ENCODE measurements around the gene SP3. TPM values are rescaled to one million over a fixed set of nuclear protein-coding genes. Genes with fewer than 3 reads are reported as not detected.
A peak's percentile ranks its signal among the peaks of the same experiment; 100 is the strongest.

SP3 gene
- total and polyA plus RNA-seq, 9 of the 15 experiments (the other 6 are each of a cell fraction or from before 2014, with no cell fraction given): 12.0 to 106 (median 74.9) TPM

DNA sequence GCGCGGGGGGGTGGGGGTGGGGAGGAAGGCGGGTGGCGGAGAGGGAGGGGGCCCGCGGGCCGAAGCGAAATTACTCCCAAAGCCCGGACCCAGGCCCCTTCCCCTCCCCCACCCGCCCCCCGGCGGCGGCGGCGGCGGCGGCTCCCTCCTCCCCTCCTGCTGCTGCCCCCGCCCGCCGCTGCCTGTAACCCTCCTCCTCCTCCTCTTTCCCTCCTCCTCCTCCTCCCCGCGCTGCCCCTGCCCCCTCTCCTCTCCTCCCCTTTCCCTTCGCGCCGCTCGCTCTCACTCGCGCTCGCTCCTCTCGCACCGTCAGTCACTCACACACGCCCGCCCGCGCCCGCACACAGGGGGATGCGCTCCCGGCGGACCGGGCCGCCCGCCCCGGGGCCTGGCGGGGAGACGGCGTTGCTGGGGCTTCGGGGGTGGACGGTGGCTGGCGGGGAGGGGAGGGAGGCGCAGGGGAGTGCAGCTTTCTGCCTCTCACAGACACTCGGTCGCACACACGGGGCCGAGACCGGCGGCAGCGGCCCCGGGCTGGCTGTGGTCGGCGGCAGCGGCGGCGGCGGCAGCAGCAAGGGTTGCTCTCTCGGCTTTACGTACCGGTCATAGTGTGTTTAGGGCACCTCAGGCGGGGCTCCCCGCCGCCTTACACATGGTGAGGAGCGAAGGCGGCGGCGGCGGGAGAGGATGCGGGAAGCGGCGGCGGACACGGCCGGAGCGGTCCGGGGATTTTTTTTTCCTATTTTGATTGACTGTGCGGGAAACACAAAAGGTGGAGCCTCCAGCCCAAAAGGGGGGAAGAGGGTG lies 405 bp downstream of the SP3 start (continued):
- TF ChIP-seq, protein P1, sequence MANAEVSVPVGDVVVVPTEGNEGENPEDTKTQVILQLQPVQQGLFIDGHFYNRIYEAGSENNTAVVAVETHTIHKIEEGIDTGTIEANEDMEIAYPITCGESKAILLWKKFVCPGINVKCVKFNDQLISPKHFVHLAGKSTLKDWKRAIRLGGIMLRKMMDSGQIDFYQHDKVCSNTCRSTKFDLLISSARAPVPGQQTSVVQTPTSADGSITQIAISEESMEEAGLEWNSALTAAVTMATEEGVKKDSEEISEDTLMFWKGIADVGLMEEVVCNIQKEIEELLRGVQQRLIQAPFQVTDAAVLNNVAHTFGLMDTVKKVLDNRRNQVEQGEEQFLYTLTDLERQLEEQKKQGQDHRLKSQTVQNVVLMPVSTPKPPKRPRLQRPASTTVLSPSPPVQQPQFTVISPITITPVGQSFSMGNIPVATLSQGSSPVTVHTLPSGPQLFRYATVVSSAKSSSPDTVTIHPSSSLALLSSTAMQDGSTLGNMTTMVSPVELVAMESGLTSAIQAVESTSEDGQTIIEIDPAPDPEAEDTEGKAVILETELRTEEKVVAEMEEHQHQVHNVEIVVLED (CRISPR knock-in tag; IDR thresholded peaks at IDR 0.05): peak; percentile 48
- peak; percentile 68 for TF ChIP-seq NCOR1 (IDR thresholded peaks at IDR 0.05)
- TF ChIP-seq, protein P2, sequence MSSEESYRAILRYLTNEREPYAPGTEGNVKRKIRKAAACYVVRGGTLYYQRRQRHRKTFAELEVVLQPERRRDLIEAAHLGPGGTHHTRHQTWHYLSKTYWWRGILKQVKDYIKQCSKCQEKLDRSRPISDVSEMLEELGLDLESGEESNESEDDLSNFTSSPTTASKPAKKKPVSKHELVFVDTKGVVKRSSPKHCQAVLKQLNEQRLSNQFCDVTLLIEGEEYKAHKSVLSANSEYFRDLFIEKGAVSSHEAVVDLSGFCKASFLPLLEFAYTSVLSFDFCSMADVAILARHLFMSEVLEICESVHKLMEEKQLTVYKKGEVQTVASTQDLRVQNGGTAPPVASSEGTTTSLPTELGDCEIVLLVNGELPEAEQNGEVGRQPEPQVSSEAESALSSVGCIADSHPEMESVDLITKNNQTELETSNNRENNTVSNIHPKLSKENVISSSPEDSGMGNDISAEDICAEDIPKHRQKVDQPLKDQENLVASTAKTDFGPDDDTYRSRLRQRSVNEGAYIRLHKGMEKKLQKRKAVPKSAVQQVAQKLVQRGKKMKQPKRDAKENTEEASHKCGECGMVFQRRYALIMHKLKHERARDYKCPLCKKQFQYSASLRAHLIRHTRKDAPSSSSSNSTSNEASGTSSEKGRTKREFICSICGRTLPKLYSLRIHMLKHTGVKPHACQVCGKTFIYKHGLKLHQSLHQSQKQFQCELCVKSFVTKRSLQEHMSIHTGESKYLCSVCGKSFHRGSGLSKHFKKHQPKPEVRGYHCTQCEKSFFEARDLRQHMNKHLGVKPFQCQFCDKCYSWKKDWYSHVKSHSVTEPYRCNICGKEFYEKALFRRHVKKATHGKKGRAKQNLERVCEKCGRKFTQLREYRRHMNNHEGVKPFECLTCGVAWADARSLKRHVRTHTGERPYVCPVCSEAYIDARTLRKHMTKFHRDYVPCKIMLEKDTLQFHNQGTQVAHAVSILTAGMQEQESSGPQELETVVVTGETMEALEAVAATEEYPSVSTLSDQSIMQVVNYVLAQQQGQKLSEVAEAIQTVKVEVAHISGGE (CRISPR knock-in tag; IDR thresholded peaks at IDR 0.05): 0 out of 6 replicates have a peak, but pooled peaks of 1 of the 3 experiments have one; percentile 26
- TF ChIP-seq DPF2 (IDR thresholded peaks at IDR 0.05): 0 out of 2 replicates have a peak, but pooled peaks have one; percentile 44
- no peak for TF ChIP-seq ZNF717 (CRISPR knock-in tag; IDR thresholded peaks at IDR 0.05)
- peak; percentile 83 for TF ChIP-seq POLR2B (IDR thresholded peaks at IDR 0.05; ENCODE audit: low read depth, partially characterized antibody)
- peak; percentile 44; the same call in 1 of the 2 replicates for TF ChIP-seq CXXC5 (CRISPR knock-in tag; IDR thresholded peaks at IDR 0.05)
- TF ChIP-seq, protein P3, sequence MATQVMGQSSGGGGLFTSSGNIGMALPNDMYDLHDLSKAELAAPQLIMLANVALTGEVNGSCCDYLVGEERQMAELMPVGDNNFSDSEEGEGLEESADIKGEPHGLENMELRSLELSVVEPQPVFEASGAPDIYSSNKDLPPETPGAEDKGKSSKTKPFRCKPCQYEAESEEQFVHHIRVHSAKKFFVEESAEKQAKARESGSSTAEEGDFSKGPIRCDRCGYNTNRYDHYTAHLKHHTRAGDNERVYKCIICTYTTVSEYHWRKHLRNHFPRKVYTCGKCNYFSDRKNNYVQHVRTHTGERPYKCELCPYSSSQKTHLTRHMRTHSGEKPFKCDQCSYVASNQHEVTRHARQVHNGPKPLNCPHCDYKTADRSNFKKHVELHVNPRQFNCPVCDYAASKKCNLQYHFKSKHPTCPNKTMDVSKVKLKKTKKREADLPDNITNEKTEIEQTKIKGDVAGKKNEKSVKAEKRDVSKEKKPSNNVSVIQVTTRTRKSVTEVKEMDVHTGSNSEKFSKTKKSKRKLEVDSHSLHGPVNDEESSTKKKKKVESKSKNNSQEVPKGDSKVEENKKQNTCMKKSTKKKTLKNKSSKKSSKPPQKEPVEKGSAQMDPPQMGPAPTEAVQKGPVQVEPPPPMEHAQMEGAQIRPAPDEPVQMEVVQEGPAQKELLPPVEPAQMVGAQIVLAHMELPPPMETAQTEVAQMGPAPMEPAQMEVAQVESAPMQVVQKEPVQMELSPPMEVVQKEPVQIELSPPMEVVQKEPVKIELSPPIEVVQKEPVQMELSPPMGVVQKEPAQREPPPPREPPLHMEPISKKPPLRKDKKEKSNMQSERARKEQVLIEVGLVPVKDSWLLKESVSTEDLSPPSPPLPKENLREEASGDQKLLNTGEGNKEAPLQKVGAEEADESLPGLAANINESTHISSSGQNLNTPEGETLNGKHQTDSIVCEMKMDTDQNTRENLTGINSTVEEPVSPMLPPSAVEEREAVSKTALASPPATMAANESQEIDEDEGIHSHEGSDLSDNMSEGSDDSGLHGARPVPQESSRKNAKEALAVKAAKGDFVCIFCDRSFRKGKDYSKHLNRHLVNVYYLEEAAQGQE (IDR thresholded peaks at IDR 0.05; ENCODE audit: borderline replicate concordance): peak; percentile 28; the same call in 1 of the 2 replicates
- TF ChIP-seq, protein P3 (CRISPR knock-in tag; IDR thresholded peaks at IDR 0.05; ENCODE audit: low read depth): no peak
- no peak for TF ChIP-seq DDX20 (tag; IDR thresholded peaks at IDR 0.05; ENCODE audit: low read depth)
- no peak for TF ChIP-seq CBX3 (IDR thresholded peaks at IDR 0.05; ENCODE audit: borderline replicate concordance in 1 of 2, low read length in 2 of 2)
- TF ChIP-seq MIER1 (IDR thresholded peaks at IDR 0.05; ENCODE audit: low read depth): no peak

Data from K562 (cell line).